ENCODE measurements around the gene RAB31. TPM values are rescaled to one million over a fixed set of nuclear protein-coding genes. Genes with fewer than 3 reads are reported as not detected.

Gene RAB31
- total RNA-seq, 4 donors from 2014 or later, result 51.1 to 79.3 (median 67.9) TPM

DNA sequence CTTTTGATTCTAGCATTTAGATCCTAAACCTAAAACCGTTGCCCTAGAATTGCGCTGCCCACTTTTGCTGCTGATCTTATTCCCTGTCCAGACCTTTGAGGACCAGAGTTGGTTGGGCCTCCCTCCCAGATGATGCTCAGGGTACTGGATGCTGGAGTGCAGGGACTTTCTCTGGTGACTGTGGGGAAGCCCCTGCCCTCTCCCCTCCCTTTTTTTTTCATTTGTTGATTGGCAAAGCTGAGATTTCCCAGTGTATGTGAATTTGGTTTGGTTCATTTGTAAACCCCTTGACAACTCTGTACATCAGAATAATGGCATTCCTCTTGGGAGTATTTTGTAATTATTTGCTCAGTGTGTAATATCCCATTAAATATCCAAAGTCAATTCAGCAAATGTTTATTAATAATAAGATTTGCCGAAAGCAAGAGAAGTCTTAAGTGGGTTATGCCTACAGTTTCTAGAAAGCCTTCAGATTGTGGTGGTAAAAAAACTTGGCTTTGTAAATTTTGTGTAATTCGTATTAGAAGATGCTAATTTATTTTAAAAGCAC lies 28.3 kb downstream of the RAB31 start:
- ATAC-seq (ENCODE audit: low FRiP score) (no peak), DNase-seq (ENCODE audit: low spot score) (no peak)
- TF ChIP-seq CTCF (IDR thresholded peaks at IDR 0.05), result no peak

GRCh38 chr18:9737006-9737405 lies 28.9 kb downstream of the RAB31 start:
- ATAC-seq (ENCODE audit: low FRiP score) (no peak), DNase-seq (ENCODE audit: low spot score) (no peak)

GRCh38 chr18:9737472-9738121 lies 29.5 kb downstream of the RAB31 start:
- TF ChIP-seq CTCF (IDR thresholded peaks at IDR 0.05), result no peak
- ATAC-seq (ENCODE audit: low FRiP score) (no peak), DNase-seq (ENCODE audit: low spot score) (no peak)

More at GRCh38 chr18:9737006-9737405, 28.9 kb downstream of the RAB31 start:
- TF ChIP-seq CTCF (IDR thresholded peaks at IDR 0.05), result no peak

DNA sequence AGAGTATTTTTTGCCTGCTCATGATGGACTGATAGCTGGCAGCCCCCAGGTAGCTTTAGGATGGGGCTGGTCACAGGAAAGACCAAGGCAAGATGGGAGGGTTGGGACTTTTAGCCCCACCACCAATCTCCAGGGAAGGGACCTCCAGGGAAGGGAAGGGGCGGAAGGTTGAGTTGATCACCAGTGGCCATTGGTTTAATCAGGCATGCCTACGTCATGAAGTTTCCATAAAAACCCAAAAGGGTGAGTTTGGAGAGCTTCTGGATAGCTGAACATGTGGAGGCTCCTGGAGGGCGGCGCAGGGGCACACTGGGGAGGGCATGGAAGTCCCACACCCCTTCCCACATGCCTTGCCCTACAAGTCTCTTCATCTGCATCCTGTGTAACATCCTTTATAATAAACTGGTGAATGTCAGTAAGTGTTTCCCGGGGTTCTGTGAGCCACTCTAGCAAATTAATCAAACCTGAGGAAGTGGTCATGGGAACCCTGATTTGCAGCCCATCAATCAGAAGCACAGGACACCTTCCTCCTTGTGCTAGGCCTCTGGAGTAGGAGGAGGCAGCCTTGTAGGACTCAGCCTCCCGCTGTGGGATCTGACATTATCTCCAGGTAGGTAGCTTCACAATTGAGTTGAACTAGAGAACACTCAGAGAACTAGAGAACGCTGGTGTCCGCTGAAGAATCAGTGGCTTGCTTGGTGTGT lies 30.3 kb downstream of the RAB31 start:
- DNase-seq (ENCODE audit: low spot score) (no peak), ATAC-seq (ENCODE audit: low FRiP score) (no peak)
- no peak for TF ChIP-seq CTCF (IDR thresholded peaks at IDR 0.05)

DNA sequence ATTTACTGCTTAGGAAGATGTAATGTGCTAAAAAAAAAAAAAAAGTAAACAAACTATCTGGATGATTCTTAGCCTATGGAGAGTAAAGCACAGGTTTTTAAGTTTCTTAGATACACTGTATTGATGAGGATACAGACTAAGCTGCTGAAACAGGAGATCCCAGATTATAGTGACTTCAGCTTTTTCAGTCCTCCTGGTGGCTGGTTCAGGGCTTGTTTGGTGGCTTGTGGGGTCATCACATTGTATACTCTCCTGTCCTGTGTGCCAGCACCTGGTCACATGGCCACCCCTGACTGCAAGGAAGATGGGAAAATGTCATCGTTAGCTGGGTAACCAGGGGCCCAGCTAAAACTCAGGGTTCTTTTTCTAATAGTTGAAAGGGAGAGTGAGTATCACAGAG lies 31.4 kb downstream of the RAB31 start:
- TF ChIP-seq CTCF (IDR thresholded peaks at IDR 0.05), result no peak
- DNase-seq (ENCODE audit: low spot score) (no peak), ATAC-seq (ENCODE audit: low FRiP score) (no peak)

DNA sequence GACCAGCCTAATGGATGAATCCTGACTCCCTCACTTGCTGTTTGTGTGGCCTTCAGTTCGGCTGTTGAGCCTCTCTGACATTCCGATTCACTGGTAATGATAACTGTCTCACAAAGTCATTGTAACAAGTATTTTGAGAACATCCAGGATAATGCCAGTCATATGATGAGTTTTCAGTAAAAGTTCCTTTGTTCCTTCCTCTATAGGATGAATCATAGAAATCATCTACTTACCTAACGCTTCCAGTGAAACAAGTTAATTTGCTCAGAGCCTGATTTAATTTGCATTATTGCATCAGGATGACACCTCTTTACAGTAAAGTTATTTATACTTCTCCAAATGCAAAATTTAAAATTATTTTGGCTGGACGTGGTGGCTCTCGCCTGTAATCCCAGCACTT lies 32.0 kb downstream of the RAB31 start:
- ATAC-seq (ENCODE audit: low FRiP score) (no peak), DNase-seq (ENCODE audit: low spot score) (no peak)

More for the DNA sequence above, 32.0 kb downstream of the RAB31 start:
- no peak for TF ChIP-seq CTCF (IDR thresholded peaks at IDR 0.05)

All from omental fat pad (tissue), 4 donors.